Gastroesophageal sphincter (tissue), 3 donors: ENCODE results near the gene KIF26A.

Experiments
- EP300 ChIP-seq: sonication (generic); formaldehyde crosslinking; IDR thresholded peaks from one replicate; pipeline ENCODE4 v1.6.1; 2017; ENCODE audit warnings: antibody characterized with exemption, mild to moderate bottlenecking
- POLR2A ChIP-seq, 2 donors: fragments of 450-650 bp; IDR thresholded peaks; one replicate each; pipeline ENCODE4 v1.6.1; 2017; ENCODE audit warnings: antibody characterized with exemption in 2 of 2, mild to moderate bottlenecking in 2 of 2, moderate library complexity in 1 of 2
- TF ChIP-seq, protein P1 (sequence below), 4 experiments: fragments of 200-600 bp in 2 of 4; fragments of 450-650 bp in 2 of 4; sonication (generic) in 1 of 4; IDR thresholded peaks; one replicate each; pipeline ENCODE4 v1.5.1; 2017 to 2019; ENCODE audit warnings: antibody characterized with exemption in 4 of 4, mild to moderate bottlenecking in 2 of 4, moderate library complexity in 2 of 4

DNA sequence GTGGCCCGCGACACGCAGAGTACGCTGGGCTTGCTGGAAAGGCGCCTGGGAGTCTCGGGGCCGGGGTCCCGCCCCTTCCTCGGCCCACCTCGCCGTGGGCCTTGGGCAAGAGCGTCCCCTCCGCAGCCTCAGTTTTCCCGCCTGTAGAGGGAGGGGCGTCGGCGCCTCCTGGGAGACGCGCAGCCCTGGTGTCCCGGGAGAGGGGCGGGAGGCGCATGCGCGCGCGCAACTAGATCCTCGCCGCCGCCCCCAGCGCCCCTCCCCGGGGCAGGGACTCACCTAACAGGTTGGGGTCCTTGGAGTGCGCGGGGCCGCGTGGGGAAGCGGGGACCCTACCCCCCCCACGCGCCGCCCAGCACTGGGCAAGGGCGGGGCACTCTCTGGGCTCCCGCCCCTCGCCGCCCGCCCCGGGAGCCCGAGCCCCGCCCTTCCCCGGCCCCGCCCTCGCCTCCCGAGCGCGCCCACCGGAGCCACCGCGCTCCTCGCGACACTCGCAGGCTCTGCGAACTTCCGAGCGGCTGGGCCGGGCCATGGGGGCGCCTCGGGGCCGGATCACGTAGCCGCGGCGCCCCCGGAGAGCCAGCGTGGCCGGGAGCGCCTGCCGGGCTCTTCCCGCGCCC is at the start of gene KIF26A:
- TF ChIP-seq, protein P1, sequence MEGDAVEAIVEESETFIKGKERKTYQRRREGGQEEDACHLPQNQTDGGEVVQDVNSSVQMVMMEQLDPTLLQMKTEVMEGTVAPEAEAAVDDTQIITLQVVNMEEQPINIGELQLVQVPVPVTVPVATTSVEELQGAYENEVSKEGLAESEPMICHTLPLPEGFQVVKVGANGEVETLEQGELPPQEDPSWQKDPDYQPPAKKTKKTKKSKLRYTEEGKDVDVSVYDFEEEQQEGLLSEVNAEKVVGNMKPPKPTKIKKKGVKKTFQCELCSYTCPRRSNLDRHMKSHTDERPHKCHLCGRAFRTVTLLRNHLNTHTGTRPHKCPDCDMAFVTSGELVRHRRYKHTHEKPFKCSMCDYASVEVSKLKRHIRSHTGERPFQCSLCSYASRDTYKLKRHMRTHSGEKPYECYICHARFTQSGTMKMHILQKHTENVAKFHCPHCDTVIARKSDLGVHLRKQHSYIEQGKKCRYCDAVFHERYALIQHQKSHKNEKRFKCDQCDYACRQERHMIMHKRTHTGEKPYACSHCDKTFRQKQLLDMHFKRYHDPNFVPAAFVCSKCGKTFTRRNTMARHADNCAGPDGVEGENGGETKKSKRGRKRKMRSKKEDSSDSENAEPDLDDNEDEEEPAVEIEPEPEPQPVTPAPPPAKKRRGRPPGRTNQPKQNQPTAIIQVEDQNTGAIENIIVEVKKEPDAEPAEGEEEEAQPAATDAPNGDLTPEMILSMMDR (IDR thresholded peaks at IDR 0.05) = no peak
- no peak for TF ChIP-seq POLR2A (IDR thresholded peaks at IDR 0.05)
- TF ChIP-seq EP300 = no peak
